WERI-Rb-1 (cell line): Measurements from ENCODE around the gene SMIM44.

Experiments used
- DNase-seq: peaks from one replicate; pipeline ENCODE4 v3.0.0-alpha.2; 2020
- H3K27ac ChIP-seq: fragments of 250-450 bp; sonication (Bioruptor Pico); 2 replicates; pipeline ENCODE4 v1.5.1; 2020; ENCODE audit warnings: mild to moderate bottlenecking, moderate library complexity
- H3K27me3 ChIP-seq: fragments of 250-450 bp; sonication (Bioruptor Pico); 2 replicates; pipeline ENCODE4 v1.5.1; 2021; ENCODE audit warnings: mild to moderate bottlenecking, low read depth, moderate library complexity; ENCODE audit not compliant: insufficient read depth, severe bottlenecking
- H3K36me3 ChIP-seq: fragments of 250-450 bp; sonication (Bioruptor Pico); 2 replicates; pipeline ENCODE4 v1.5.1; 2020; ENCODE audit warnings: mild to moderate bottlenecking, moderate library complexity
- H3K4me3 ChIP-seq: 2 replicates; pipeline ENCODE4 v1.5.1; 2011; ENCODE audit warnings: low read depth, mild to moderate bottlenecking, control low read depth, low read length
- H3K9me3 ChIP-seq: fragments of 250-450 bp; sonication (Bioruptor Pico); 2 replicates; pipeline ENCODE4 v1.5.1; 2021; ENCODE audit warnings: mild to moderate bottlenecking, moderate library complexity; ENCODE audit not compliant: severe bottlenecking
- TF ChIP-seq, protein P1 (sequence below): IDR thresholded peaks from 2 replicates; pipeline ENCODE4 v1.5.1; 2011; ENCODE audit warnings: low read depth, mild to moderate bottlenecking, control low read depth, inconsistent platforms, low read length

SMIM44 gene

DNA sequence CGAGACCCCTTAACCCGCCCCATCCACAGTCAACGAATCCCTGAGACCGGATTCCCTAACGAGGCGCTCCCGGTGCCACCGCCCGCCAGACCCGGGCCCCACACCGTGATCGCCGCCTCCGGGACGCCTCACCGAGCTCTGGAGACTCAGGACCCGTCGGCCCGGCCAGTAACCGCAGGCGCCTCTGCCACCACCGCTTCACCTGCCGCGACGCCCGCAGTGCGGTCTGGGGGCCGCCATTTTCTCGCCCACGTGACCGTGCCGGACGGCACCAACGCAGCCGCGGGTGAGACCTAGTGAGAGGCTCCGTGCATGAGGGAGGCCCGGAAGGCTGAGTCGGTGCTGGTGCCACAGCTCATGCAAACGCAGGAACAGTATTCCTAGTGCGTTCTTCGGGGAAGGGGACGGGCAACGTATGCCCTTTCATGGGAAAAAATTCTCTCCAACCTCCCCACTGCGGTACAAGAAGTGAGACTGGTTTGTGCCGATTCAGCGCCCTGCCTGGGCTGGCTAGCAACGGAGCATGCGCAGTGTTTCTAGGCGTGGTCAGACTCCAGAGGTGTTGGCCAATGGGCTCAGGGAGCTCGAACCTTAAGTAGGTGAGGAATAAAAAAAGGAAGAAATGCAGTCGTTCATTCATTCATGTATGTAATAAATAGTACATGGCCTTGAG lies 17.3 kb upstream of the SMIM44 start, which contains the start of gene DOHH:
Gene DOHH (minus strand): TSS at position 246 of the 673 bp plus-strand sequence. CDS start 3,860 bp downstream, outside the sequence.
- Histone ChIP-seq H3K4me3 (peak within 1 kb of the TSS; percentile 73), H3K36me3 (peaks cover 10% of the 10 kb centered on the region), H3K9me3 (no peaks in the 10 kb centered on the region), H3K27me3 (no peaks in the 10 kb centered on the region), H3K27ac (peak within 1 kb of the TSS; percentile 100)
- peak; percentile 97 for DNase-seq
- TF ChIP-seq, protein P1, sequence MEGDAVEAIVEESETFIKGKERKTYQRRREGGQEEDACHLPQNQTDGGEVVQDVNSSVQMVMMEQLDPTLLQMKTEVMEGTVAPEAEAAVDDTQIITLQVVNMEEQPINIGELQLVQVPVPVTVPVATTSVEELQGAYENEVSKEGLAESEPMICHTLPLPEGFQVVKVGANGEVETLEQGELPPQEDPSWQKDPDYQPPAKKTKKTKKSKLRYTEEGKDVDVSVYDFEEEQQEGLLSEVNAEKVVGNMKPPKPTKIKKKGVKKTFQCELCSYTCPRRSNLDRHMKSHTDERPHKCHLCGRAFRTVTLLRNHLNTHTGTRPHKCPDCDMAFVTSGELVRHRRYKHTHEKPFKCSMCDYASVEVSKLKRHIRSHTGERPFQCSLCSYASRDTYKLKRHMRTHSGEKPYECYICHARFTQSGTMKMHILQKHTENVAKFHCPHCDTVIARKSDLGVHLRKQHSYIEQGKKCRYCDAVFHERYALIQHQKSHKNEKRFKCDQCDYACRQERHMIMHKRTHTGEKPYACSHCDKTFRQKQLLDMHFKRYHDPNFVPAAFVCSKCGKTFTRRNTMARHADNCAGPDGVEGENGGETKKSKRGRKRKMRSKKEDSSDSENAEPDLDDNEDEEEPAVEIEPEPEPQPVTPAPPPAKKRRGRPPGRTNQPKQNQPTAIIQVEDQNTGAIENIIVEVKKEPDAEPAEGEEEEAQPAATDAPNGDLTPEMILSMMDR: no peak

DNA sequence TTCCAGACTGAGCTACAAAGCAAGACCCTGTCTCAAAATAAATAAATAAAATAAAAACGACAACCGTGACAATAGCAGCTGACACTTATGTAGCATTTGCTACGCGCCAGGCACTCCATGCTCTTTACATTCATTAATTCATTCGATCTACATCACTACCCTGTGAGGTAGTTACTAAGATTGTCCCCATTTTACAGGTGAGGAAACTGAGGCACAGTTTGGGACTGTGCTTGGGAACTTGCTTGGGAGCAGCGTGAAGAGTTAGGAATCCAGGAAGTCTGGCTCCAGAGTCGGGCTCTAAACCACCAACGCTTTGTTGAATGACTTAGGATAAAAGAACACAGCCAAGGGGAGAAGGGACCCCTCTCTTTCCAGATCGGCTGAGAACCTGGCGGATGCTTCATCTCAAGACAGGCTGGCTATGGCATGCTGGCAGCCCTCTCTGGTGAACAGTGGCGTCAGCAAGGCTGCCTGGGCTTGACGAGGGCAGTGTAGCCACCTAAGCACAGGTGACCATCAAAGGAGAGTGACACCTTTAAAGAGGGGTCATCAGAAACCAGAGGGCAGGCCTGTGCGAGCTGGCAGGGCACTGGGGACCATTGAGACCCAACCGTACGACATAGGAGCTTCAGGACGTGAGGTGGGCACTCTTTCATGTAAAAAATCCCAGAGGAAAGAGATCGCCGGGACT lies 16.6 kb upstream of the SMIM44 start:
- peak overlapping the region; percentile 100 for H3K27ac ChIP-seq
- no peaks in the 10 kb centered on the region for H3K27me3 ChIP-seq
- peak overlapping the region; percentile 73 for H3K4me3 ChIP-seq
- peaks cover 17% of the 10 kb centered on the region for H3K36me3 ChIP-seq
- no peaks in the 10 kb centered on the region for H3K9me3 ChIP-seq
- TF ChIP-seq, protein P1: no peak
- no peak for DNase-seq

DNA sequence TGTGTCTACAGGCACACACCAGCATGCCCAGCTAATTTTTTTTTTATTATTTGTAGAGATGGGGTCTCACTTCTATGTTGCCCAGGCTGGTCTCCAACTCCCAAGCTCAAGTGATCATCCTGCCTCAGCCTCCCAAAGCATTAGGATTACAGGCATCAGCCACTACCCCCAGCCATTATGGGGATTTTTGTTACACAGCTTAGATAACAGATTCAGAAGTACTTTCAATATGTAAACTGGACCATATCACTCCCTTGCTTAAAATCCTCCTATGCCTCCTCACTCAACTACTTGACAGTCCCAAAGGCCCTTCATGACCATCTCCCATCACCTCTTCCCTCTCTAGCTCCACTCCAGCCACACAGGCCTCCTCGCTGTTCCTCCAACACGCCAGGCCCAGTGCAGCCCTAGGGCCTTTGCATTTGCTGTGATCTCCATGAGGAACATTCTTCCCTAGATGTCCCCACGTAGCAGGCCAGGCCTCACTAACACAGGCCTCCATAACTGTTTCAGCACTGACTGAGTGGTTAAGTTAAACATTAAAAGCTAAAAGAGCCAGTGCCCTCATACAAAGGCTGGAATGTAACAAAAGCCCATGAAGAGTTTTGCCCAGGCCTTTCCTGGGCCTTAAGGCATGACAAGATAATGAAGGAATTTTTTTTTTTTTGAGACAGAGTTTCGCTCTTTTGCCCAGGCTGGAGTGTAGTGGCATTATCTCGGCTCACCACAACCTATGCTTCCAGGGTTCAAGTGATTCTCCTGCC lies 14.7 kb upstream of the SMIM44 start:
- no peak overlapping the region for H3K27ac ChIP-seq
- no peak for DNase-seq
- no peak overlapping the region for H3K4me3 ChIP-seq
- H3K27me3 ChIP-seq: no peaks in the 10 kb centered on the region
- TF ChIP-seq, protein P1: no peak
- H3K9me3 ChIP-seq: no peaks in the 10 kb centered on the region
- peaks cover 29% of the 10 kb centered on the region for H3K36me3 ChIP-seq

DNA sequence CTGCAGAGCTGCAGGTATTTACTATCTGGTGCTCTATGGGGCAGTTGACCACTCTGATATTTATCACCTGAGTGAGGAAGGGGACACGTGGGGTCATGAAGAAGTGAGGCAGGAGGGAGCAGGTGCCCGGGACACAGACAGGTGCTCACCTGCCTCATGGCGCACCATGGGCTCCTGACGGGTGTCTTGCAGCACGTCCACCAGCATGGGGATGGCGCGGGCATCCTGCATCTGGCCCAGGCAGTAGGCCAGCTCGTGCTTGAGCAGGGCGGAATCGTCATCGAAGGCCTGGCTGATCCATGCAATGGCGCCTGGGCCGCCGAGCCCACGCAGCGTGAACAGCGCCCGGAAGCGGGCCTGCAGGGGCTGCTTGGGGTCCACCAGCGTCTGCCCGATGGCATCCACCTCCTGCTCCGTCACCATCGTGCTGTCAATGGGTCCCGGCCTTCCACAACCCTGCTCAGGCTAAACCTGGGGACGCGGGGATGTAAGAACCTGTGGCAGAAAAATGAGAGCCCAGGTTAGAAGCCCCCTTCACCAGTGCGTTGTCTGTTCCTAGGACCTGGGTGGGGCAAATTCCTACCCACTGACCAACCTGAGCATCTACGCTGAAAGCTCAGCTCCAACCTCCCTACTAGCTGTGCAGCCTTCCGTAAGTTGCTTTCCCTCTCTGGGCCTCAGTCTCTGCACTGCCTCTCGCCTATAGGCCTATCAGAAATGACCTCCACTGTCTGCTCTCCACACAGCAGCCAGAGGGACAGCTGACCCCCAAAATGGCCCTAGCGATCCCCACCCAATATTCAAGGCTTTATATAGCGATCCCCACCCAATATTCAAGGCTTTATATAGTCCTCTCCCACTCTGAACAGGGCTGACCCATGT lies 13.4 kb upstream of the SMIM44 start:
- TF ChIP-seq, protein P1: no peak
- H3K9me3 ChIP-seq: no peaks in the 10 kb centered on the region
- no peak overlapping the region for H3K27ac ChIP-seq
- peaks cover 34% of the 10 kb centered on the region for H3K36me3 ChIP-seq
- H3K4me3 ChIP-seq: no peak overlapping the region
- H3K27me3 ChIP-seq: no peaks in the 10 kb centered on the region
- no peak for DNase-seq

DNA sequence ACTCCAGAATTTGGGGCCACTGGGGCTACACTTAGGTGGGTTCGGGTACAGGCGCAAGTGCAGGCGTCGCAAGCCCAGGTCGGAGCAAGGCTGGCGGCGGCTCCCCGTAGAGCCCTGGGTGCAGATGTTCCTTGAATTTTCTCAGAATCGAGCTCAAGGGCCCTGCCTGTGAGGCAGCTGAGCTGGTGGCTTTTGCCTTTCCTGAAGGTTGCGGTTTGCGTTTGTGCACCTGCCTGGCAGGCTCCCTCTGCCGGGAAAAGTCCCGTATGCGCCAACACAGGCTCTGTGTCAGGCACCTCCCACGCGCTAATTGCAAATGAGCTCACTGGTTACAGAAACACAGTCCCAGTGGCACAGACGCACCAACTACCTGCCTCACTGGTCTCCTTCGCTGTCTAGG lies 11.3 kb upstream of the SMIM44 start:
- H3K9me3 ChIP-seq: no peaks in the 10 kb centered on the region
- no peak overlapping the region for H3K27ac ChIP-seq
- no peaks in the 10 kb centered on the region for H3K27me3 ChIP-seq
- TF ChIP-seq, protein P1: no peak
- no peak for DNase-seq
- H3K4me3 ChIP-seq: no peak overlapping the region
- H3K36me3 ChIP-seq: peaks cover 38% of the 10 kb centered on the region
